ENCODE measurements around the gene SEZ6L2.

The SEZ6L2 gene

DNA sequence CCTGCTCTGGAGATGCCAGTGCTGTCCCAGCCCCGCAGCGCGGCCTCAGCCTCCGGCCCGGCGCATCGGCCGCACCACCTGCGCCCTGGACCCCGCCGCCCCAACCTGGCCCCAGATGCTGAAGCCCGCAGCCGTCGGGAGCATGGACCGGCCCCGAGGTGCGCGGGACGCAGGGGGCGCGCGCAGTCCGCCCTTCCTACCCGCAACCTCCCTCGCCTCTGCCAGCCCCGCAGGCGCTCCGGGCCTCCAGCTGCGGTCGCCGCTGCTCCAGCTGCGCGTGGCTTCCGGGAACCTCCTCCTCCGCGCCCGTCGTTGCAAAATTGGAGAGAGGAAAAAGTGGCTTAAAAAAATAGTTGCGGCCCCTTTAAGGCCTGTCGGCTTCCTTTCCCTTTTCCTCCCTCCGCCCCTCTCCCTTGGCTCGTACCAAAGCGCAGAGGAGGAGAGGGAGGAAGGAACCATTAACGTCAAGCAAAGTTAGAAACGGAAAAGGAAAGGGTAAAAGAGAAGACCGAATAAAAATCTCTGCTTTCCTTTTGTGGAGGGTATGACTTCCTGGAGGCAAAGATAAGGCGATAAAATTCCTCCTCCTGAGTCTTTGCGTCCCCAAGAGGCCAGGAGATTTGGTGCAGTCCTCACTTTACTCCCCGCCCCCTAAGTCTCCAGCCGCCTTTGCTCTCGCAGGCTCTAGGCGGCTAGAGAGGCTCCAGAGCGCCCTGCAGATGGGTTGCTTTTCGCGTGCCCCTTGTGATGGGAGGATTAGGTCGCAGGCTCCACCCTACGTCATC lies 36.3 kb downstream of the SEZ6L2 start, which contains the start of gene CDIPT:
Gene CDIPT (minus strand): TSS at position 343 of the 785 bp plus-strand sequence. CDS start 369 bp downstream, outside the sequence.
- H3K27ac Mint-ChIP-seq: peak within 1 kb of the TSS; percentile 96
- peaks cover 13% of the 10 kb centered on the region for H3K4me1 Mint-ChIP-seq
- H3K4me3 Mint-ChIP-seq: peak within 1 kb of the TSS; percentile 98
- H3K27me3 Mint-ChIP-seq: peaks cover 7% of the 10 kb centered on the region
- peak; percentile 98 for ATAC-seq (ENCODE audit: low read depth)
- peak; percentile 88 to 90 for DNase-seq (ENCODE audit: low spot score in 2 of 2)
- H3K9me3 Mint-ChIP-seq: no peaks in the 10 kb centered on the region
- H3K36me3 Mint-ChIP-seq: peaks cover 15% of the 10 kb centered on the region

DNA sequence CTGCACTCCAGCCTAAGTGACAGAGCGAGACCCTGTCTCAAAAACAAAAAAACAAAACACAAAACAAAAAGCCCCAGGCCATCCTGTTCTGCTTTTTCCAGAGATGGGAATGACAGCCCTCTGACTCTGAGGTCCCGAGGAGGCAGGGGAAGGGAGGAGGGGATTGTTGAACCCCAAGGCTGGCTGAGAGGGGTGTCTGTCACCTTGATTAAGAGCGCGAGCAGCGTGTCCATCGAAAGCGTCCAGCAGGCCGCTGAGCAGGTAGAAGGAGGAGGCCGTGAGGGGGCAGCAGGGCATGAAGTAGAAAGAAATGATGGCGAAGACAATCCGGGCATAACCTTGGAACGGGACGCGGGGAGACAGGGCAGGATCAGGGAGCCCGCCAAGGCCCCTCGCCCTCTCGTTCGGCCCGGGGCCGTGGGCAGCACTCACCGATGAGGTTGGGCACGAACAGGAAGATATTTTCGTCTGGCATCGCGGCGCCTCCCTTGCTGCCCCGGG lies 36.9 kb downstream of the SEZ6L2 start:
- DNase-seq (ENCODE audit: low spot score in 2 of 2): no peak
- peaks cover 13% of the 10 kb centered on the region for H3K4me1 Mint-ChIP-seq
- H3K27me3 Mint-ChIP-seq: peaks cover 4% of the 10 kb centered on the region

DNA sequence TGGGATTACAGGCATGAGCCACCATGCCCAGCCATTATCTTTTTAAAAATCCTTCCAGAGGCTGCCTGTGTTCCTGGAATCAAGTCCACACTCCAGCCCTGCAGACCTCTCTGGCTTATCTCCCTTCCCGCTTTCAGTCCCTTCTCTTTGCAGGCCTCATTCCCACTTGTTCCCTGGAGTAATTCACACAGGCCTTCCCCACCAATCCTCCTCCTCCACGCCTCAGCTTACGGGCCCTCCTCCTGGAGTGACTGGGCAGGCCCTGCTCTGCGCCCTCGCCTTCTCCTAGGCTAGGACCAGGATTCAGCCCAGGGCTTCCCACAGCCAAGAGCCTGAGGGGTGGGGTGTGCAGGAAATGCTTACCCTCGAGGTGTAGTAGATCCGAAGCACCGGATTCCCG lies 39.1 kb downstream of the SEZ6L2 start:
- H3K4me3 Mint-ChIP-seq: no peak overlapping the region
- no peak for DNase-seq (ENCODE audit: low spot score in 2 of 2)
- no peaks in the 10 kb centered on the region for H3K9me3 Mint-ChIP-seq

More for the DNA sequence above, 36.9 kb downstream of the SEZ6L2 start:
- H3K4me3 Mint-ChIP-seq: peak overlapping the region; percentile 98
- H3K9me3 Mint-ChIP-seq: no peaks in the 10 kb centered on the region
- no peak for ATAC-seq (ENCODE audit: low read depth)
- peaks cover 15% of the 10 kb centered on the region for H3K36me3 Mint-ChIP-seq
- H3K27ac Mint-ChIP-seq: peak overlapping the region; percentile 96

DNA sequence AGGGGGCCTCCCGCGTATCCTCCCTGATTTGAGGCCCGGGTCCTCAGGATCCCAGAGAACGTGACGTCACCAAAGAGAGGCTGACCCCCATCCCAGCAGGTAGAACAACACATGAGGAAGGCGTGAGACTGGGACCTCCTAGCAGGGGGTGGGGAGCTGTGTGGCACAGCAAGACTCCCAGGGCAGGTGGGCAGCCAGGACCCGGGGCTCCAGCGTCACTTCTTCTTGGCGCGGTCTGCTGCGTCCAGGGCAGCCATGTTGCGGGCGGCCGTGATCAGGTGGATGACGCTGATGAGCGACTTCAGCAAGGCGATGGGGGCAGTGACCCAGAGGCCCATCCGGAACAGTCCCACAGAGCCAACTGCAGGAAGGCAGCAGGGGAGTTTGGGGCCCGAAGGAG lies 40.4 kb downstream of the SEZ6L2 start:
- no peak overlapping the region for H3K27ac Mint-ChIP-seq
- H3K4me3 Mint-ChIP-seq: no peak overlapping the region

More for the DNA sequence above, 39.1 kb downstream of the SEZ6L2 start:
- Mint-ChIP-seq H3K27ac (no peak overlapping the region), H3K36me3 (peaks cover 15% of the 10 kb centered on the region), H3K27me3 (peaks cover 4% of the 10 kb centered on the region), H3K4me1 (peaks cover 13% of the 10 kb centered on the region)
- ATAC-seq (ENCODE audit: low read depth): no peak

DNA sequence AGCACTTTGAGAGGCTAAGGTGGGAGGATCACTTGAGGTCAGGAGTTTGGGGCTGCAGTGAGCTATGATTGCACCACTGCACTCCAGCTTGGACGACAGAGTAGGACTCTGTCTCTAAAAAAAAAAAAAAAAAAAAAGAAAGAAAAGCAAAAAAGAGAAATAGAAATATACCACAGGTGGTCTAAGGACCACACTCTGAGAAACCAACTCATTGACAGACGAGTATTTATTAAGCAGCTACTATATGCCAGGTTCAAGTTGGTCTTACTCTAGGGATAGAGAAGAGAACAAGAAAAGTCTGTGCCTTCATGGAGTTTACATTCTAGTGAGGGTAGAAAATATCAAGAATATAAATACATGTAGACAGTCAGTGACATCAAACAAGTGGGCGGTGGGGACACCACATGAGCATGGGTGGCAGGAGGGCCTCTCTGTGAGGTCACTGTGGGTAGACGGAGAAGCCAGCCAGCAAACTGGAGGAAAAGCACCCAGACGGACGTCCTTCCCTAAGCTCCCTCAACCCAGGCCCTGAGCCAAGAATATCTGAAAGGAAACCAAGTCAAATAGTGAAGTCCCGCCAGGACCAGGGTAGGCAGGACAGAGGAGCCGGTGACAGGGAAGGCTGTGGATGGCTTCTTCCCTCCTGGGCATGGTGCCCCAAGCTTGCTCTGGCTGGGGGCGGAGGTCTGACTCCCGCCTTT lies 41.1 kb downstream of the SEZ6L2 start:
- Mint-ChIP-seq H3K9me3 (no peaks in the 10 kb centered on the region), H3K4me3 (no peak overlapping the region), H3K4me1 (peaks cover 13% of the 10 kb centered on the region), H3K27ac (no peak overlapping the region), H3K36me3 (peaks cover 15% of the 10 kb centered on the region), H3K27me3 (no peaks in the 10 kb centered on the region)
- DNase-seq (ENCODE audit: low spot score in 2 of 2) (no peak), ATAC-seq (ENCODE audit: low read depth) (no peak)

More for the DNA sequence above, 40.4 kb downstream of the SEZ6L2 start:
- H3K36me3 Mint-ChIP-seq: peaks cover 15% of the 10 kb centered on the region
- H3K4me1 Mint-ChIP-seq: peaks cover 13% of the 10 kb centered on the region
- no peaks in the 10 kb centered on the region for H3K27me3 Mint-ChIP-seq
- DNase-seq (ENCODE audit: low spot score in 2 of 2) (no peak), ATAC-seq (ENCODE audit: low read depth) (no peak)
- no peaks in the 10 kb centered on the region for H3K9me3 Mint-ChIP-seq

DNA sequence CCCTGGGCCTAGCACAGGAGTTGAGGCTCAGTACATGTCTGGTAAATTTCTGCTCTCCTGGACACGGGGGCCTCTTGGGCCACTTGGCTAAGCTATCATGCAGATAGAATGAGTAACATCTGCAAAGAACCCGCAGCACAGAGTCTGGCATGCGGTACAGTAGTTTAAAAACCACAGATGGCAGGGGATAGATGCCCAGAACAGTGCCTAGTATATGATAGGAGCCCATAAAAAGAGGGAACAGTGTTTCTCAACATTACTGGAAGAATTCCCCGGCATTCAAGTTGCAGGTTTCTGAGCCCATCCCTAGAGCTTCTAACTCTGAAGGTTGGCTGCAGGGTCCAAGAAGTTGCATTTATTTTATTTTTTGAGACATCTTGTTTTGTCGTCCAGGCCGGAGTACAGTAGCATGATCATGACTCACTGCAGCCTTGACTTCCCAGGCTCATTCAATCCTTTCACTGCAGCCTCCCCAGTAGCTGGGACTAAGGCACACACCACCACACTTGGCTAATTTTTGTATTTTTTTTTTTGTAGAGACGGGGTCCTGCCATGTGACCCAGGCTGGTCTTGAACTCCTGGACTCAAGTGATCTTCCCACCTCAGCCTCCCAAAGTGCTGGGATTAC lies 42.1 kb downstream of the SEZ6L2 start:
- Mint-ChIP-seq H3K27ac (no peak overlapping the region), H3K4me1 (peaks cover 8% of the 10 kb centered on the region), H3K27me3 (no peaks in the 10 kb centered on the region), H3K4me3 (no peak overlapping the region), H3K9me3 (no peaks in the 10 kb centered on the region), H3K36me3 (peaks cover 15% of the 10 kb centered on the region)
- ATAC-seq (ENCODE audit: low read depth): no peak
- DNase-seq (ENCODE audit: low spot score in 2 of 2): no peak

DNA sequence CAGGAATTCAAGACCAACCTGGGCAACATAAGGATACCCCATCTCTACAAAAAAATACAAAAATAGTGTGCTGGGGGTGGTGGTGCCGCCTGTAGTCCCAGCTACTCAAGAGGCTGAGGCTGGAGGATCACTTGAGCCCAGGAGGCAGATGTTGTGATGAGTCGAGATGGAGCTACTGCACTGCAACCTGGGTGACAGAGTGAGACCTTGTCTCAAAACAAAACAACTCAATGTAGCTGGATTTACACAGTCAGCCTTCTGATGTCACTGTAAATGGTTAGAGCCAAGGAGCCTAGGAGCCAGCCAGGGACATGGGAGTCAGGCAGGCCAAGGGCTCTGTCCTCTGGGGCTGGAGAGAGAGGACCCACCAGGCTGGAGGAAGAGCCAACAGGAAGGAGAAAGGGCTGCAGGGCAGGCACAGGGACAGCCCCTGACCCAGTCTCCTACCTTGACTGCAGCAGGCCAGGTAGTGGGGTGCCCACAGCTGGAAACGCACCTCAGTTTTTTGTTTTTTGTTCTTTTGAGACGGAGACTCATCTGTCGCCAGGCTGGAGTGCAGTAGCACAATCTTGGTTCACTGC lies 44.7 kb downstream of the SEZ6L2 start:
- ATAC-seq (ENCODE audit: low read depth) (no peak), DNase-seq (ENCODE audit: low spot score in 2 of 2) (no peak)
- Mint-ChIP-seq H3K9me3 (no peaks in the 10 kb centered on the region), H3K27me3 (no peaks in the 10 kb centered on the region), H3K36me3 (peaks cover 12% of the 10 kb centered on the region), H3K27ac (no peak overlapping the region), H3K4me1 (no peaks in the 10 kb centered on the region), H3K4me3 (no peak overlapping the region)

DNA sequence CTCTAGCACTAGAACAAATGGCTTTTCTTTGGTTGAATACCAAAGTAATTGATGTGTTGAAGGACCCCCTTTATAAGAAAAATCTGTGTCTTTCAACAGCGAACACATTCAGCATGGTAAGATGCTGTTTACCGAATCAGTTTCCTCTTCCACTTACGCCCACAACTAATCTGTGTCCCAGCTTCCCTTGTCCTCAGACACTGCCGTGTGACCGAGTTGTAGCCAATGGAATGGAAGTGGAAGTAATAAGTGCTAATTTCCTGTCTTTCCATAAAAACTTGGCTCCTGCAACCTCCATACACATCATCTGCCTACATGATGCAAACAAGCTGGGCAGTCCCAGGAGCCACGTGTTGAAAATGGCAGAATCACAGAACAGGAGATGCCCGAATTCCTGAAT lies 46.7 kb downstream of the SEZ6L2 start:
- no peak for DNase-seq (ENCODE audit: low spot score in 2 of 2)
- Mint-ChIP-seq H3K4me3 (no peak overlapping the region), H3K27me3 (no peaks in the 10 kb centered on the region), H3K36me3 (no peaks in the 10 kb centered on the region), H3K27ac (no peak overlapping the region), H3K4me1 (peaks cover 2% of the 10 kb centered on the region), H3K9me3 (no peaks in the 10 kb centered on the region)
- ATAC-seq (ENCODE audit: low read depth): no peak

DNA sequence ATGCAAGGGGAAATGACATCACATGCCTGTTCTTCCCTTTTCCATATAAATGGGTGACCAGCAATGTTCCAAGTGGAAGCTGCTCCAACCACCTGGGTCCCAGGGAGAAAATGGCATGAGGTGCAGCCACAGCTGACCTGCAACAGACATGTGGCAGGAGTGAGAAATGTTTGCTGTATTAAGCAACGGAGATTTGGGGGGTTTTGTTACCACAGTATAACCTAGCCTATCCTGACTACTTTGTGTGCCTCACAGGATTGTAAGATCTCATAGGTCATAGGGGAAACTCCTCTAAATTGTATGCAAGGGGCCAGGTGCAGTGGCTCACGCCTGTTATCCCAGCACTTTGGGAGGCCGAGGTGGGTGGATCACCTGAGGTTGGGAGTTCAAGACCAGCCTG lies 48.4 kb downstream of the SEZ6L2 start:
- no peak overlapping the region for H3K27ac Mint-ChIP-seq
- no peak for DNase-seq (ENCODE audit: low spot score in 2 of 2)
- no peak for ATAC-seq (ENCODE audit: low read depth)
- H3K4me3 Mint-ChIP-seq: no peak overlapping the region
- H3K9me3 Mint-ChIP-seq: no peaks in the 10 kb centered on the region
- peaks cover 2% of the 10 kb centered on the region for H3K4me1 Mint-ChIP-seq
- H3K36me3 Mint-ChIP-seq: peaks cover 4% of the 10 kb centered on the region
- no peaks in the 10 kb centered on the region for H3K27me3 Mint-ChIP-seq

DNA sequence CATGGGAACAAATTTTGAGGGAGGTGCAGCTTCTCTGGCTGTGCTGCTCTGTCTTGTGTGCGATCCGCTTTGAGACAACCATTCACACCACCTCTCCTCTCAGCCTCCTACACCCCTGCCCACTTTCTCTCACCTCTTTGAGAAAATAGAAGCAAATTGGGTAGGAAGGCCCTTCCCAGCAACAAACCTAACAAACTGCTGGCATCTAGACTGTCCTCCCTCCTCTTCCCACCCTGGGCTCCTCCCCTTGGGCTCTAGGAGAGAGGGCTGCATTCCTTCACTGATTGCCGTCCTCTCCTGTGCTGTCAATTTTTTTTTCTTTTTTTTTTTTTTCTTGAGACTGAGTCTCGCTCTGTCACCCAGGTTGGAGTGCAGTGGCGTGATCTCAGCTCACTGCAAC lies 49.8 kb downstream of the SEZ6L2 start:
- DNase-seq (ENCODE audit: low spot score in 2 of 2): no peak
- ATAC-seq (ENCODE audit: low read depth): no peak
- Mint-ChIP-seq H3K4me1 (peaks cover 2% of the 10 kb centered on the region), H3K4me3 (no peak overlapping the region), H3K9me3 (no peaks in the 10 kb centered on the region), H3K27ac (no peak overlapping the region), H3K27me3 (no peaks in the 10 kb centered on the region), H3K36me3 (peaks cover 12% of the 10 kb centered on the region)

DNA sequence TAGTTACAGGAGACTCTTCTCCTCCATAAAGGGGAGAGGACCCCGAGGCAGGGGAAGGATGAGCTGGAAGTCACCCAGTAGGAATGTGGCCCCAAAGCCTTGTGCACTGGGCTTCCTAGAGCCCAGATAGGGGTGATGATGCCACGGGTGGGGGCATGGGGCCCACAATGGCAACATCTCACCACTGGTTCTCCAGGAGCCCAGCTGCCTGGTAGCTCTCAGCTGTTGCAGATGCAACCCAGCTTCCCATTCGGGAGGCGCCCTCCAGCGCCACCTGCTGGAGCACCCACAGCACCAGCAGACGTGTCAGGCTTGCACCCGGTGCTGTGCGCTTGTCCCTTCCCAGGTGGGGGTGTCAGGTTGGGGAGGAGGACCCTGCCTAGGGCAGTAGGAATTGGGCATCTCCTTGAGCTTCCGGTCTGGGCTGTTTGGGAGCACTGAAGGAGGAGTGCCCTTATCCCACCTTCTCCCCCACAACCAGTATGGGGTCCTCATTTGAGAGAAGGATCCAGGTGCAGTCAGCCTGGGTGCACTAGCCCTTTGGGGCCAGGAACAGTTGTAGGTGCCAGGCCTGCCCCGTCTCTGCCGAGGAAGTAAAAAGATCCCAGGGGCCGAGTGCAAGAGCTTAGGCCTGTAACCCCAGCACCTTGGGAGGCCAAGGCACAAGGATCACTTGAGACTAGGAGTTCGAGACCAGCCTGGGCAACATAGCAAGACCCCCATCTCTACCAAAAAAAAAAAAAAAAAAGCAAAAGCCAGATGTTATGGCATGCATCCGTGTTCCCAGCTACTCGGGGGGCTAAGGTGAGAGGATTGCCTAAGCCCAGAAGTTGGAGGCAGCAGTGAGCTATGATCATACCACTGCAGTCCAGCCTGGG lies 50.7 kb downstream of the SEZ6L2 start:
- H3K9me3 Mint-ChIP-seq: no peaks in the 10 kb centered on the region
- no peak overlapping the region for H3K27ac Mint-ChIP-seq
- peaks cover 16% of the 10 kb centered on the region for H3K36me3 Mint-ChIP-seq
- peak; percentile 90 for ATAC-seq (ENCODE audit: low read depth)
- H3K4me1 Mint-ChIP-seq: peaks cover 2% of the 10 kb centered on the region
- DNase-seq (ENCODE audit: low spot score in 2 of 2): peak; percentile 66 to 70
- no peak overlapping the region for H3K4me3 Mint-ChIP-seq
- H3K27me3 Mint-ChIP-seq: no peaks in the 10 kb centered on the region

DNA sequence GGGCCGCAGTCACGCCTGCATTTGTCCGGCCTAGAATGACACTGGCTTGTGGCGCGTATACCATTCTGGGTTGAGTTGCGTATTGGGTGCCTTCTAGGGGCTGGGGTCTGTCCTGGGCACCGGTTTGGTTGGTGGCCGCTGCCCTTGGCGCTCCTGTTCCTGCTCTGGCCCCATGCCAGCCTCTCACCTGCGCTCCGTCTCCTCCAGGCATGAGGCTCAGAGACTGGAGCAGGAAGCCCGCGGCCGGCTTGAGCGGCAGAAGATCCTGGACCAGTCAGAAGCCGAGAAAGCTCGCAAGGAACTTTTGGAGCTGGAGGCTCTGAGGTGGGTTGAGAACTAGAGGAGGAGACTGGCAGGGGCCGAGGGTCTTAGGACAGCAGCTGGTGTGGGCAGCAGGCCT lies 53.7 kb downstream of the SEZ6L2 start:
- peaks cover 2% of the 10 kb centered on the region for H3K4me1 Mint-ChIP-seq
- no peak for DNase-seq (ENCODE audit: low spot score in 2 of 2)
- no peaks in the 10 kb centered on the region for H3K27me3 Mint-ChIP-seq
- peak overlapping the region; percentile 76 for H3K27ac Mint-ChIP-seq
- no peaks in the 10 kb centered on the region for H3K9me3 Mint-ChIP-seq
- ATAC-seq (ENCODE audit: low read depth): no peak
- no peak overlapping the region for H3K4me3 Mint-ChIP-seq
- peaks cover 21% of the 10 kb centered on the region for H3K36me3 Mint-ChIP-seq
